Neuronal stem cell (in vitro differentiated cells): Measurements from ENCODE around the gene CA5A.

Experiments
- DNase-seq: peaks from one replicate; pipeline ENCODE4 v3.0.0-alpha.2; 2013; ENCODE audit warnings: low spot score
- H2AFZ ChIP-seq: one replicate; pipeline ENCODE4 v1.6.1; 2013; ENCODE audit warnings: mild to moderate bottlenecking, low read length, inconsistent platforms
- H2AK5ac ChIP-seq: 2 replicates; pipeline ENCODE4 v1.6.1; 2013; ENCODE audit warnings: low read depth, mild to moderate bottlenecking, inconsistent platforms, low read length, moderate library complexity, mixed read lengths
- H2BK120ac ChIP-seq: 2 replicates; pipeline ENCODE4 v1.6.1; 2013; ENCODE audit warnings: low read depth, mild to moderate bottlenecking, inconsistent platforms, low read length, moderate library complexity, mixed read lengths
- H2BK12ac ChIP-seq: one replicate; pipeline ENCODE4 v1.6.1; 2013; ENCODE audit warnings: low read length, inconsistent platforms
- H2BK15ac ChIP-seq: 2 replicates; pipeline ENCODE4 v1.6.1; 2013; ENCODE audit warnings: mild to moderate bottlenecking, low read length, inconsistent platforms, mixed read lengths
- H2BK5ac ChIP-seq: one replicate; pipeline ENCODE4 v1.6.1; 2013; ENCODE audit warnings: inconsistent platforms, mild to moderate bottlenecking, low read length, moderate library complexity
- H3K14ac ChIP-seq: one replicate; pipeline ENCODE4 v1.6.1; 2013; ENCODE audit warnings: low read length, inconsistent platforms
- H3K18ac ChIP-seq: 2 replicates; pipeline ENCODE4 v1.6.1; 2013; ENCODE audit warnings: low read length, inconsistent platforms
- H3K23ac ChIP-seq: 2 replicates; pipeline ENCODE4 v1.6.1; 2013; ENCODE audit warnings: low read depth, mild to moderate bottlenecking, mixed read lengths, low read length, inconsistent platforms; ENCODE audit not compliant: poor library complexity
- H3K27ac ChIP-seq: replicated peaks from 3 replicates; pipeline ENCODE4 v1.5.1; 2013; ENCODE audit warnings: low read length, inconsistent platforms
- H3K27me3 ChIP-seq, 3 experiments: 2 replicates each; pipeline ENCODE4 v1.6.1; 2013; ENCODE audit warnings: low read length in 3 of 3, mild to moderate bottlenecking in 2 of 3, inconsistent platforms in 1 of 3, low read depth in 1 of 3, mixed read lengths in 1 of 3, moderate library complexity in 1 of 3; ENCODE audit not compliant: control insufficient read depth in 3 of 3, insufficient read depth in 3 of 3
- H3K36me3 ChIP-seq, 2 donors: replicated peaks in 1 of 2; 2 replicates each; pipeline ENCODE4 v1.6.1; 2013; ENCODE audit warnings: low read length in 2 of 2; ENCODE audit not compliant: control insufficient read depth in 2 of 2, insufficient read depth in 2 of 2
- H3K4ac ChIP-seq: 2 replicates; pipeline ENCODE4 v1.6.1; 2013; ENCODE audit warnings: inconsistent platforms, mild to moderate bottlenecking, low read length, moderate library complexity
- H3K4me1 ChIP-seq, 2 donors: 1 replicate in 1 of 2; 2 replicates in 1 of 2; pipeline ENCODE4 v1.6.1; 2013; ENCODE audit warnings: low read length in 2 of 2, low read depth in 1 of 2; ENCODE audit not compliant: control insufficient read depth in 2 of 2, insufficient read depth in 1 of 2
- H3K4me2 ChIP-seq: one replicate; pipeline ENCODE4 v1.6.1; 2013; ENCODE audit warnings: mild to moderate bottlenecking, low read length, inconsistent platforms; ENCODE audit not compliant: insufficient read depth, poor library complexity, severe bottlenecking
- H3K4me3 ChIP-seq, 2 donors: 2 replicates each; pipeline ENCODE4 v1.5.1; 2013; ENCODE audit warnings: low read length in 2 of 2, mild to moderate bottlenecking in 2 of 2, inconsistent platforms in 1 of 2, moderate library complexity in 1 of 2
- H3K79me1 ChIP-seq: one replicate; pipeline ENCODE4 v1.6.1; 2013; ENCODE audit warnings: low read depth, mild to moderate bottlenecking, inconsistent platforms, low read length, moderate library complexity
- H3K9ac ChIP-seq: one replicate; pipeline ENCODE4 v1.6.1; 2013; ENCODE audit warnings: mild to moderate bottlenecking, low read depth, low read length, inconsistent platforms; ENCODE audit not compliant: poor library complexity
- H3K9me3 ChIP-seq, 2 donors: replicated peaks in 1 of 2; 2 replicates each; pipeline versions ENCODE3 to v1.6.1; 2013; ENCODE audit warnings: low read length in 2 of 2, mild to moderate bottlenecking in 2 of 2, inconsistent platforms in 1 of 2, low read depth in 1 of 2, mixed read lengths in 1 of 2, moderate library complexity in 1 of 2; ENCODE audit not compliant: control insufficient read depth in 2 of 2, insufficient read depth in 1 of 2
- H4K8ac ChIP-seq: one replicate; pipeline ENCODE4 v1.6.1; 2013; ENCODE audit warnings: low read depth, mild to moderate bottlenecking, inconsistent platforms, low read length, moderate library complexity
- H4K91ac ChIP-seq: one replicate; pipeline ENCODE4 v1.6.1; 2013; ENCODE audit warnings: low read length, low read depth, mild to moderate bottlenecking, inconsistent platforms; ENCODE audit not compliant: poor library complexity
- WGBS, 2 donors: extraction: QIAGEN DNeasy Blood & Tissue Kit; methylation state at CpG; one replicate each; pipeline ENCODE4 v1.1.7; 2013; ENCODE audit warnings: missing lambda C conversion rate in 2 of 2, mixed read lengths in 1 of 2; ENCODE audit not compliant: insufficient read length in 2 of 2, insufficient replicate concordance in 1 of 2; ENCODE audit errors: extremely low coverage in 2 of 2; 5-methylcytosine and 5-hydroxymethylcytosine counted together

The CA5A gene

GRCh38 chr16:87856791-87857228 is 79.5 kb downstream of the CA5A start:
- Histone ChIP-seq H3K23ac (no peak overlapping the region), H2BK5ac (no peak overlapping the region), H2BK12ac (no peak overlapping the region), H3K79me1 (peaks cover 3% of the 10 kb centered on the region), H2AFZ (no peak overlapping the region), H4K8ac (no peak overlapping the region), H3K4me2 (no peak overlapping the region), H3K4me3 (no peak overlapping the region), H3K9me3 (no peaks in the 10 kb centered on the region), H2BK15ac (no peak overlapping the region), H3K18ac (no peak overlapping the region), H3K27me3 (no peaks in the 10 kb centered on the region), H3K4me1 (peaks cover 18 to 32% of the 10 kb centered on the region in 2 donors), H3K14ac (no peak overlapping the region), H3K36me3 (peaks cover 0 to under 1% of the 10 kb centered on the region in 2 donors), H3K9ac (no peak overlapping the region), H2AK5ac (no peak overlapping the region), H3K4ac (no peak overlapping the region), H4K91ac (no peak overlapping the region), H2BK120ac (no peak overlapping the region), H3K27ac (no peak overlapping the region)
- no peak for DNase-seq
- no CpG with 5 or more reads among the region's 15 CpGs for WGBS, 2 donors

GRCh38 chr16:87855852-87856715 is 80.2 kb downstream of the CA5A start:
- Histone ChIP-seq H3K27me3 (no peaks in the 10 kb centered on the region), H3K14ac (peak overlapping the region; percentile 21), H3K79me1 (peaks cover 3% of the 10 kb centered on the region), H3K23ac (peak overlapping the region; percentile 80), H3K4ac (no peak overlapping the region), H3K4me2 (no peak overlapping the region), H4K91ac (no peak overlapping the region), H3K9me3 (no peaks in the 10 kb centered on the region), H3K27ac (no peak overlapping the region), H3K9ac (no peak overlapping the region), H2BK12ac (no peak overlapping the region), H3K4me1 (peaks cover 18 to 32% of the 10 kb centered on the region in 2 donors), H2BK120ac (no peak overlapping the region), H2BK15ac (peak overlapping the region; percentile 85), H2BK5ac (no peak overlapping the region), H2AK5ac (peak overlapping the region; percentile 28), H4K8ac (no peak overlapping the region), H2AFZ (no peak overlapping the region), H3K18ac (peak overlapping the region; percentile 80), H3K4me3 (no peak overlapping the region), H3K36me3 (peaks cover 0 to 6% of the 10 kb centered on the region in 2 donors)
- WGBS, 2 donors, result no CpG with 5 or more reads among the region's 26 CpGs
- DNase-seq, result no peak

GRCh38 chr16:87854907-87855683 is 81.2 kb downstream of the CA5A start:
- Histone ChIP-seq H3K9ac (no peak overlapping the region), H4K91ac (no peak overlapping the region), H3K4me2 (no peak overlapping the region), H3K18ac (peak overlapping the region; percentile 59), H2BK15ac (peak overlapping the region; percentile 27), H2AK5ac (no peak overlapping the region), H2BK120ac (no peak overlapping the region), H3K27me3 (no peaks in the 10 kb centered on the region), H3K79me1 (peaks cover 3% of the 10 kb centered on the region), H3K27ac (no peak overlapping the region), H4K8ac (no peak overlapping the region), H3K4me3 (no peak overlapping the region), H3K4me1 (peaks cover 13 to 25% of the 10 kb centered on the region in 2 donors), H3K14ac (no peak overlapping the region), H3K36me3 (peaks cover 5 to 15% of the 10 kb centered on the region in 2 donors), H2AFZ (no peak overlapping the region), H3K9me3 (no peaks in the 10 kb centered on the region), H3K23ac (peak overlapping the region; percentile 16), H2BK5ac (no peak overlapping the region), H2BK12ac (peak overlapping the region; percentile 4), H3K4ac (no peak overlapping the region)
- DNase-seq, result no peak
- WGBS, 2 donors, result no CpG with 5 or more reads among the region's 22 CpGs
